OCI-LY3 (cell line): ENCODE results near the gene NOXA1.

Experiments
- CTCF ChIP-seq: fragments of 200-600, 300-600 bp; sonication (generic); IDR thresholded peaks from 2 replicates; pipeline ENCODE4 v1.5.1; 2014; ENCODE audit warnings: antibody characterized with exemption, low read length, low read depth
- EZH2phosphoT487 ChIP-seq: fragments of 200-600 bp; shearing (Covaris generic); IDR thresholded peaks from 2 replicates; pipeline ENCODE4 v1.6.1; 2018; ENCODE audit warnings: antibody characterized with exemption, mixed run types, low read depth

- TF ChIP-seq CTCF = no peak
- no peak for TF ChIP-seq EZH2phosphoT487
Measured at GRCh38 chr9:137390553-137391410, 32.4 kb upstream of the NOXA1 start.
